Nephron progenitor cell (in vitro differentiated cells): ENCODE results near the gene NMNAT3.

Experiments
- DNase-seq: peaks from one replicate; pipeline ENCODE4 v3.0.0; 2021
- H3K27ac Mint-ChIP-seq: 2 replicates; pipeline ENCODE4 v1.8.0; 2021; ENCODE audit warnings: mild to moderate bottlenecking, moderate library complexity, mixed read lengths
- H3K27me3 Mint-ChIP-seq: 2 replicates; pipeline ENCODE4 v1.8.0; 2021; ENCODE audit warnings: mild to moderate bottlenecking, low read depth, mixed read lengths; ENCODE audit not compliant: poor library complexity
- H3K36me3 Mint-ChIP-seq: 2 replicates; pipeline ENCODE4 v1.8.0; 2021; ENCODE audit warnings: low read depth, mixed read lengths
- H3K4me1 Mint-ChIP-seq: 2 replicates; pipeline ENCODE4 v1.8.0; 2021; ENCODE audit warnings: mixed read lengths
- H3K4me3 Mint-ChIP-seq: 2 replicates; pipeline ENCODE4 v1.8.0; 2021; ENCODE audit warnings: mild to moderate bottlenecking, moderate library complexity, mixed read lengths
- H3K9me3 Mint-ChIP-seq: 2 replicates; pipeline ENCODE4 v1.8.0; 2021; ENCODE audit warnings: mild to moderate bottlenecking, moderate library complexity, mixed read lengths
- TF ChIP-seq, protein P1 (sequence below): fragments of 200-600 bp; sonication (generic); IDR thresholded peaks from 2 replicates; pipeline ENCODE4 v1.5.0; 2021; ENCODE audit warnings: antibody characterized with exemption

NMNAT3 gene

DNA sequence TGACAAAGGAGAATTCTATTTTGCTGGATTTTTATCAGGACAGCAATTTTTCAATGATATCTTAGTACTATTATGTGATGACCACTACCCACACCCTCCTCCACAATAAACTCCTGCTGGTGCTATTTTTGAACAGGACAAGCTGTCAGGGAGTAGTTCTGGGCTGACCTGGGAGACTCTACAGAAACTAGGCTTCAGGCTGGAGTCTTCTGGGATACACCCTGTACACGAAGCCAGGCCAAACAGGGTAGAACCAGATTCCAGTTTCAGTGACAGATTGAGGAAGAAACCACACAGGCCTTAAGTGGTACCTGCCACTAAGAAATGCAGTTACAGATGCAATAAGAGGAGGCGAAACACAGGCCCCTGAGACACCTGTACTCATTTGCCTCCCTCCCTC lies 12.8 kb downstream of the NMNAT3 start:
- no peak overlapping the region for H3K27ac Mint-ChIP-seq
- TF ChIP-seq, protein P1, sequence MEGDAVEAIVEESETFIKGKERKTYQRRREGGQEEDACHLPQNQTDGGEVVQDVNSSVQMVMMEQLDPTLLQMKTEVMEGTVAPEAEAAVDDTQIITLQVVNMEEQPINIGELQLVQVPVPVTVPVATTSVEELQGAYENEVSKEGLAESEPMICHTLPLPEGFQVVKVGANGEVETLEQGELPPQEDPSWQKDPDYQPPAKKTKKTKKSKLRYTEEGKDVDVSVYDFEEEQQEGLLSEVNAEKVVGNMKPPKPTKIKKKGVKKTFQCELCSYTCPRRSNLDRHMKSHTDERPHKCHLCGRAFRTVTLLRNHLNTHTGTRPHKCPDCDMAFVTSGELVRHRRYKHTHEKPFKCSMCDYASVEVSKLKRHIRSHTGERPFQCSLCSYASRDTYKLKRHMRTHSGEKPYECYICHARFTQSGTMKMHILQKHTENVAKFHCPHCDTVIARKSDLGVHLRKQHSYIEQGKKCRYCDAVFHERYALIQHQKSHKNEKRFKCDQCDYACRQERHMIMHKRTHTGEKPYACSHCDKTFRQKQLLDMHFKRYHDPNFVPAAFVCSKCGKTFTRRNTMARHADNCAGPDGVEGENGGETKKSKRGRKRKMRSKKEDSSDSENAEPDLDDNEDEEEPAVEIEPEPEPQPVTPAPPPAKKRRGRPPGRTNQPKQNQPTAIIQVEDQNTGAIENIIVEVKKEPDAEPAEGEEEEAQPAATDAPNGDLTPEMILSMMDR = no peak
- H3K27me3 Mint-ChIP-seq = peaks cover 18% of the 10 kb centered on the region
- no peak for DNase-seq
- H3K9me3 Mint-ChIP-seq = no peaks in the 10 kb centered on the region
- H3K4me1 Mint-ChIP-seq = no peaks in the 10 kb centered on the region
- no peak overlapping the region for H3K4me3 Mint-ChIP-seq
- H3K36me3 Mint-ChIP-seq = no peaks in the 10 kb centered on the region

DNA sequence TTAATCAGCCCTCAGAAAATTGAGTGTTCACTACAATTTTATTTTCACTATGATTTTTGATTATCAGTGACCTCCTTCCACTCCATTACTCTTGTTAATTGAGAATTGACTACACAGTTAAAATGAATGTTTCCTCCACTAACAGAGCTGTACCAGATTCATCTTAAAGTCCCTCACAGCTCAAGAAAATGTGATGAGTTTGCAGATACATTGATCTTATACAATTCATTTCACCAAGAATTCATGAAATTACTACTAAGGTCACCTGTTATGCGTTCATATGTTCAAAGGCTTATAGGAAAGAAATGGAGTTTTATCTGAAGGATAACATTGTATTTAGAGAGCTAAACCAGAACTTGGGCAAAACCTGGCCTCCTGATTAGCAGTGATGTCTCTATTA lies 17.5 kb downstream of the NMNAT3 start:
- TF ChIP-seq, protein P1 = no peak
- Mint-ChIP-seq H3K27me3 (peaks cover 14% of the 10 kb centered on the region), H3K4me1 (no peaks in the 10 kb centered on the region), H3K27ac (no peak overlapping the region), H3K9me3 (no peaks in the 10 kb centered on the region), H3K4me3 (no peak overlapping the region), H3K36me3 (no peaks in the 10 kb centered on the region)
- DNase-seq = no peak

DNA sequence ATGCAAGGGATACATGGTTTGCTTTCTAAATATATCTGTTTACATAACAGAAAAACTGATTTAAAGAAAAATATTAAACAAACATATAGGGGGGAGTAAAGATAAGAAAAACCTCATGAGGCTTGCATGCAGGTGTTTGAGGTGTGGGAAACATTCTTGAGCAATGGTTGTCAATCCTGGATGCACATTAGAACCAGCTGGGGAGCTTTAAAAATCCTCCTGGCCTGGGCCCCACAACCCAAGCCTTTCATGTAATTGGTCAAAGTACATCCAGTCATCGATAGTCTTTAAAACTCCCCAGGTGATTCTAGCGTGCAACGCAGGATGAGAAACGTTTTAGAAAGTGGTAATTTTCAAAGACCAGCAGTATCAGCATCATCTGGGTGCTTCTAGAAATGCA lies 18.3 kb downstream of the NMNAT3 start:
- no peak for DNase-seq
- Mint-ChIP-seq H3K36me3 (no peaks in the 10 kb centered on the region), H3K4me3 (no peak overlapping the region), H3K27ac (no peak overlapping the region), H3K27me3 (peaks cover 10% of the 10 kb centered on the region), H3K9me3 (no peaks in the 10 kb centered on the region), H3K4me1 (no peaks in the 10 kb centered on the region)
- TF ChIP-seq, protein P1 = no peak

DNA sequence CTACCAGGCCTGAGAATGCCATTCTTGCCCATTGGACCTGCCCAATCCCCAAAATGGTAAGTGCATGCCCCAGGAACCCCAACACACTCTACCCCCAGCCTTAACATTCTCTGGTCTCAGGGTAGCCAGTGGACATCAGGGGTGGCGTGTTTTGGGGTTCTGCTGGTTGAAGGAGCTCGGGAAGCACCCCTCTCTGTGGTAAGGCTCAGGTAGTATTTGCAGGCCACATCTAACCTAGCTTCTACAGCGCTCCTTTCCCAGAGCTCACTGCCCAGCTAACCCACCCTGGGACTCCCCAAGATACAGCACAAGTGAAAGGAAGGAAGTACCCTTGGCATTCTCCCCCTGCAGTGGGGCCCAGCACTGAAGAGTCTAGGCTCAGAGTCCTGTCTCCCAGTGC lies 19.8 kb downstream of the NMNAT3 start:
- H3K27me3 Mint-ChIP-seq = peaks cover 7% of the 10 kb centered on the region
- TF ChIP-seq, protein P1 = no peak
- H3K4me3 Mint-ChIP-seq = no peak overlapping the region
- no peak overlapping the region for H3K27ac Mint-ChIP-seq
- H3K36me3 Mint-ChIP-seq = no peaks in the 10 kb centered on the region
- no peaks in the 10 kb centered on the region for H3K4me1 Mint-ChIP-seq
- no peak for DNase-seq
- no peaks in the 10 kb centered on the region for H3K9me3 Mint-ChIP-seq

DNA sequence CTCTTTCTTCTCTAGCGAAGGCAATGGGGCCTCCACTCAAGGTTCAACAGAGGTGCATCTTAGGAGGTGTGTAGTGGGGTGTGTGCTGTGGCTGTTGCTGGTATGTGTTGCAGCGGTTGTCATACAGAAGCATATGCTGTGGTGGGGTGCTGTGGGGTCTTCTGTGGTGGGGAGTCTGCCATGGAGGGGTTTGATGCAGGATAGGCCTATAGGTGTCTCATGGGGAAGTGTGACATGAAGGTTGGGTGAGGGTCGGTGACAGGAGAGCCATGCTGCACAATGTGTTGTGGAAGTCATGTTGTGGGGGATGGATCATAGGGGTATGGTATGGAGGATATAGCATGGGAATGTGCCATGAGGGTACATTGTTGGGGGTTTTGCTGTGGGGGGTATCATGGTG lies 20.3 kb downstream of the NMNAT3 start:
- no peak overlapping the region for H3K4me3 Mint-ChIP-seq
- H3K9me3 Mint-ChIP-seq = no peaks in the 10 kb centered on the region
- no peaks in the 10 kb centered on the region for H3K4me1 Mint-ChIP-seq
- no peak overlapping the region for H3K27ac Mint-ChIP-seq
- no peak for DNase-seq
- TF ChIP-seq, protein P1 = no peak
- H3K27me3 Mint-ChIP-seq = peaks cover 7% of the 10 kb centered on the region
- H3K36me3 Mint-ChIP-seq = no peaks in the 10 kb centered on the region

DNA sequence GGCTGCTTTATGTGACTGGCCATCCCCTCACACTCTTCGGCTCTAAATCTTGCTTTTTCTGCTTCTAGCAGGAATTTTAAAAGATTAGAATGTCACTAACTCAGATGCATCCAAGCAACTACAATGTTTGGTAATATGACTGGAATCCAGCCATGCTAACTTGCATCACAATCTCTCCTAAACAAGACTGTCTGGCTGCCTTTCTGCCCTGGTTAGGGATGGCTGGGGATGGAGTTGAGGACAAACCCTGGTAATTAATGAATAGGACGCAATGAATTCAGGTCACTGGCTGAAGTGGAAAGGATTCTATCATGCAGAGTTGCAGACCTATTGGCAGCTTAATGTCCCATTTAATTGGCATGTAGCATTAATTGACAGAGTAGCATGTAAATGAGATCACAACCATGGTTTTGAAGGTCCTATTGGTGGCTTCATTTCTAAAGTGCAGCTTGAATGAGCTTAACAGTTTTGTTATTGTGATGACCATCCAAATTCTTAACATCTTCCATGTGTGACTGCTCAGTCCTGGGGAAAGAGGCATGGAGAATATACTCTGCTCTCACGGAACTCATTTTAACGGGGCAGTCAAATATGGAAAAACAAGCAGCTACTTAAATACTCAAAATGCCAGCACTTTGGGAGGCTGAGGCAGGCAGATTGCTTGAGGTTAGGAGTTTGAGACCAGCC lies 21.7 kb downstream of the NMNAT3 start:
- DNase-seq = no peak
- peaks cover 7% of the 10 kb centered on the region for H3K27me3 Mint-ChIP-seq
- no peaks in the 10 kb centered on the region for H3K9me3 Mint-ChIP-seq
- no peaks in the 10 kb centered on the region for H3K36me3 Mint-ChIP-seq
- no peak overlapping the region for H3K27ac Mint-ChIP-seq
- H3K4me1 Mint-ChIP-seq = peaks cover 4% of the 10 kb centered on the region
- H3K4me3 Mint-ChIP-seq = no peak overlapping the region
- TF ChIP-seq, protein P1 = no peak
